ENCODE measurements around the gene LILRA1. TPM values are rescaled to one million over a fixed set of nuclear protein-coding genes. Genes with fewer than 3 reads are reported as not detected.

The LILRA1 gene
- total RNA-seq, 1 donor from 2014 or later, result not detected

DNA sequence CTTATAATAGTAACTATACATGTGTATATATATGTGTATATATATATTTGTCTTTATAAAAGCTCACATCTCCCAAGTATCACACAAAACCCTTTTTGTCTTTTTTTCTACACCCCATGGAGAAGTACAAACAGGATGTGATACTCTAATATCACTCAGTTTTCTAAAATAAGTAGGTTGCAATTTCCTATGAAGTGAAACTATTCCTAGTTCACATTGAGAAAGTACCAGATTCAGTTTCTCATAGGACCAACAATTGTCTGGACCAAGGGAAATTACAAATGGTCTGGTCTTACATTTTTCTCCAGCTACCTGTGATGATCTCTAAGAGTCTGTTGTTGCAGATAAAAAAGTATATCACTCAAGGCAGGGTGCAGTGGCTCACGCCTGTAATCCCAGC, 19.0 kb downstream of the LILRA1 start:
- Mint-ChIP-seq H3K27me3 (ENCODE audit: low read depth) (no peaks in the 10 kb centered on the region), H3K4me1 (no peaks in the 10 kb centered on the region), H3K36me3 (ENCODE audit: low read depth) (peaks cover 9% of the 10 kb centered on the region), H3K4me3 (no peak overlapping the region), H3K9me3 (peaks cover 17% of the 10 kb centered on the region), H3K27ac (ENCODE audit: unreplicated experiment) (no peak overlapping the region)
- DNase-seq (ENCODE audit: low read depth, low spot score), result no peak
- TF ChIP-seq, protein P1, sequence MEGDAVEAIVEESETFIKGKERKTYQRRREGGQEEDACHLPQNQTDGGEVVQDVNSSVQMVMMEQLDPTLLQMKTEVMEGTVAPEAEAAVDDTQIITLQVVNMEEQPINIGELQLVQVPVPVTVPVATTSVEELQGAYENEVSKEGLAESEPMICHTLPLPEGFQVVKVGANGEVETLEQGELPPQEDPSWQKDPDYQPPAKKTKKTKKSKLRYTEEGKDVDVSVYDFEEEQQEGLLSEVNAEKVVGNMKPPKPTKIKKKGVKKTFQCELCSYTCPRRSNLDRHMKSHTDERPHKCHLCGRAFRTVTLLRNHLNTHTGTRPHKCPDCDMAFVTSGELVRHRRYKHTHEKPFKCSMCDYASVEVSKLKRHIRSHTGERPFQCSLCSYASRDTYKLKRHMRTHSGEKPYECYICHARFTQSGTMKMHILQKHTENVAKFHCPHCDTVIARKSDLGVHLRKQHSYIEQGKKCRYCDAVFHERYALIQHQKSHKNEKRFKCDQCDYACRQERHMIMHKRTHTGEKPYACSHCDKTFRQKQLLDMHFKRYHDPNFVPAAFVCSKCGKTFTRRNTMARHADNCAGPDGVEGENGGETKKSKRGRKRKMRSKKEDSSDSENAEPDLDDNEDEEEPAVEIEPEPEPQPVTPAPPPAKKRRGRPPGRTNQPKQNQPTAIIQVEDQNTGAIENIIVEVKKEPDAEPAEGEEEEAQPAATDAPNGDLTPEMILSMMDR (conservative IDR thresholded peaks at IDR 0.05), result no peak

DNA sequence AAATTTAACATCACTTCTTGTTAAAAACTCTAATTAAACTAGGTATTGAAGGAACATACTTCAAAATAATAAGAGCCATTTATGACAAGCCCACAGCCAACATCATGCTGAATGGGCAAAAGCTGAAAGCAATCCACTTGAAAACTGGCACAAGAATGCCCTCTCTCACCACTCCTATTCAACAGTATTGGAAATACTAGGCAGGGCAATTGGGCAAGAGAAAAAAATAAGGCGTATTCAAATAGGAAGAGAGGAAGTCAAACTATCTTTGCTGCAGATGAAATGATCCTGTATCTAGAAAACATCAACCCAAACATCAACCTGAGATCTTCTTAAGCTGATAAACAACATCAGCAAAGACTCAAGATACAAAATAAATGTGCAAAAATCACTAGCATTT, 21.3 kb downstream of the LILRA1 start:
- no peak for DNase-seq (ENCODE audit: low read depth, low spot score)
- Mint-ChIP-seq H3K9me3 (peaks cover 16% of the 10 kb centered on the region), H3K4me1 (no peaks in the 10 kb centered on the region), H3K4me3 (no peak overlapping the region), H3K27me3 (ENCODE audit: low read depth) (no peaks in the 10 kb centered on the region), H3K36me3 (ENCODE audit: low read depth) (peaks cover 7% of the 10 kb centered on the region), H3K27ac (ENCODE audit: unreplicated experiment) (no peak overlapping the region)
- TF ChIP-seq, protein P1 (conservative IDR thresholded peaks at IDR 0.05), result no peak

DNA sequence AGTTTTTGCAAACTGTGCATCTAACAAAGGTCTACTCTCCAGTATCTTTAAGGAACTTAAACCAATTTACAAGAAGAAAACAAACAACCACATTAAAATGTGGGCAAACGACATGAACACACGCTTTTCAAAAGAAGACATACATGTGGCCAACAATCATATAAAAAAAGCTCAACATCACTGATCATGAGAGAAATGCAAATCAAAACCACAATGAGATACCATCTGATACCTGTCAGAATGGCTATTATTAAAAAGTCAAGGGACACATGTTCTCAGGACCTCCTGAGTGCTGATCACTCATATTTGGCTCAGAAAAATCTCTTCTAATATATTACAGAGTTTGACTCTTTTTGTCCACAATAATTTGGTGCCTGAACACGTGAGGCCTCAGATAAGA, 22.6 kb downstream of the LILRA1 start:
- H3K4me1 Mint-ChIP-seq, result no peaks in the 10 kb centered on the region
- peaks cover 6% of the 10 kb centered on the region for H3K36me3 Mint-ChIP-seq (ENCODE audit: low read depth)
- no peak overlapping the region for H3K4me3 Mint-ChIP-seq
- no peak for DNase-seq (ENCODE audit: low read depth, low spot score)
- peaks cover 13% of the 10 kb centered on the region for H3K9me3 Mint-ChIP-seq
- H3K27ac Mint-ChIP-seq (ENCODE audit: unreplicated experiment), result no peak overlapping the region
- no peaks in the 10 kb centered on the region for H3K27me3 Mint-ChIP-seq (ENCODE audit: low read depth)
- TF ChIP-seq, protein P1 (conservative IDR thresholded peaks at IDR 0.05), result no peak

DNA sequence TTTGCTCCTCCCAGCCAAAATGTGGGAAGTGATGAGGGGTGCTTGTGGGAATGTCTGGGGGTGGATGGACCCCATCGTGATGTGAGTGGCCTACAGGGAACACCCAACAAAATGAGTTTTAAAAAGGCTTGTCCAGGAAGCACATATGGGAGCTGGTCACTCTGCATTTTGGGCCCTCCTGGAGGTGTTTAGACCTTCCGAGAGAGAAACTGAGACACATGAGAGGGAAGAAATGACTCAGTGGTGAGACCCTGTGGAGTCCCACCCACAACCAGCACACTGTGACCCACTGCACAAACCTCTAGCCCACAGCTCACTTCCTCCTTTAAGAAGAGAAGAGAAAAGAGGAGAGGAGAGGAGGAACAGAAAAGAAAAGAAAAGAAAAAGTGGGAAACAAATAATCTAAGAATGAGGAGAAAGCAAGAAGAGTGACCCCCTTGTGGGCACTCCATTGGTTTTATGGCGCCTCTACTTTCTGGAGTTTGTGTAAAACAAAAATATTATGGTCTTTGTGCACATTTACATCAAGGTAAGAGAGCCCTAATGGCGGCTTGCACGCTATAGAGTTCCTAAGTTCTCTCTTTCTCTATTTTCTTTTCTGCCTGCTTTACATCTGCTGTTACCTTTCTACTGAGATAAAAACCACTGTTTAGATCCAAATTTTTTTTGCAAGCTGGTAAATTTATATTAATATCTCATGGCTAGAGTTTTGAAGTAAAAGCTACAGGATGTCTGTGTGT, 23.6 kb downstream of the LILRA1 start:
- Mint-ChIP-seq H3K36me3 (ENCODE audit: low read depth) (peaks cover 6% of the 10 kb centered on the region), H3K4me3 (no peak overlapping the region), H3K27me3 (ENCODE audit: low read depth) (no peaks in the 10 kb centered on the region), H3K4me1 (no peaks in the 10 kb centered on the region), H3K27ac (ENCODE audit: unreplicated experiment) (no peak overlapping the region), H3K9me3 (peaks cover 11% of the 10 kb centered on the region)
- DNase-seq (ENCODE audit: low read depth, low spot score), result no peak
- TF ChIP-seq, protein P1 (conservative IDR thresholded peaks at IDR 0.05), result no peak

DNA sequence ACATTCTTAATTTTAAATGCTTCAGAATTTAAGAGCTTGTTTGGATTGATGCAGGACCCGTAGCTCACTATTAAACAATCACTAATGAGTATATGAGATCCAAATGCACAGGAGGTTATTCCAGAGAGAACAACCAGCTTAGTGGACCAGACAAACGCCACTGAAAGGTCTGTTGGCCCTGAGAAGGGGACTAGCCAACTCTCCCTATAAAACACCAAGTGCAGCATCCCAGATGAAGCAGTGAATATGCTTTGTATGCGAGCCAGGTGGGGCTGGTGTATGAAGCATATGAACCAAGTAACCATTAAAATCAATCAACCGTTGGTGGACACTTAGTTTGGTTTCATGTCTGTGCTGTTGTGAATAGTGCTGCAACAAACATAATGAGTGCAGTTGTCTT, 27.0 kb downstream of the LILRA1 start:
- no peak overlapping the region for H3K4me3 Mint-ChIP-seq
- no peak for DNase-seq (ENCODE audit: low read depth, low spot score)
- H3K36me3 Mint-ChIP-seq (ENCODE audit: low read depth), result peaks cover 6% of the 10 kb centered on the region
- H3K9me3 Mint-ChIP-seq, result peaks cover 11% of the 10 kb centered on the region
- no peak overlapping the region for H3K27ac Mint-ChIP-seq (ENCODE audit: unreplicated experiment)
- no peaks in the 10 kb centered on the region for H3K27me3 Mint-ChIP-seq (ENCODE audit: low read depth)
- no peaks in the 10 kb centered on the region for H3K4me1 Mint-ChIP-seq
- TF ChIP-seq, protein P1 (conservative IDR thresholded peaks at IDR 0.05), result no peak

Measured in neural crest cell (in vitro differentiated cells).